Gastrocnemius medialis (tissue), 4 donors: ENCODE data around the gene RAI1. TPM values are rescaled to one million over a fixed set of nuclear protein-coding genes. Genes with fewer than 3 reads are reported as not detected.
"Not testable (repeated sequence)": the region's sequence is repeated elsewhere in the genome, so short reads cannot be mapped to it uniquely, and the experiment has no call there.

ENCODE experiments used
- ATAC-seq, 2 donors: fragments of 150-250 bp; one replicate each; pipeline ENCODE4 v1.9.1; 2016
- DNase-seq, 2 donors: peaks; one replicate each; pipeline ENCODE4 v3.0.0-alpha.2; 2019
- H3K27ac ChIP-seq, 4 donors: fragments of 200-600 bp; sonication (generic); 1 replicate in 1 of 4; 2 replicates in 3 of 4; pipeline ENCODE4 v1.5.1; 2016 to 2018; ENCODE audit warnings: mild to moderate bottlenecking in 2 of 4, moderate library complexity in 1 of 4
- H3K27me3 ChIP-seq, 3 donors: fragments of 200-600 bp; sonication (generic) in 2 of 3; 1 replicate in 1 of 3; 2 replicates in 2 of 3; pipeline versions ENCODE4 v1.5.1 to v1.6.0; 2016 to 2019; ENCODE audit warnings: mild to moderate bottlenecking in 1 of 3, moderate library complexity in 1 of 3
- H3K36me3 ChIP-seq, 2 donors: fragments of 200-600 bp; sonication (generic) in 1 of 2; one replicate each; pipeline ENCODE4 v1.5.1; 2017 to 2018
- H3K4me1 ChIP-seq, 2 donors: fragments of 200-600 bp; sonication (generic) in 1 of 2; one replicate each; pipeline ENCODE4 v1.5.1; 2016 to 2017; ENCODE audit warnings: mild to moderate bottlenecking in 2 of 2
- H3K4me3 ChIP-seq, 4 donors: fragments of 200-600 bp; sonication (generic) in 3 of 4; 1 replicate in 1 of 4; 2 replicates in 3 of 4; pipeline ENCODE4 v1.5.1; 2016 to 2019; ENCODE audit warnings: mild to moderate bottlenecking in 2 of 4
- H3K9me3 ChIP-seq, 3 donors: fragments of 200-600 bp; sonication (generic) in 2 of 3; 1 replicate in 1 of 3; 2 replicates in 2 of 3; pipeline ENCODE4 v1.5.1; 2016 to 2019
- CTCF ChIP-seq, 5 experiments: fragments of 450-650 bp in 3 of 5; fragments of 200-600 bp in 2 of 5; sonication (generic) in 2 of 5; IDR thresholded peaks in 4 of 5; conservative IDR thresholded peaks in 1 of 5; 1 replicate in 4 of 5; 2 replicates in 1 of 5; pipeline ENCODE4 v1.5.1; 2016 to 2019; ENCODE audit warnings: antibody characterized with exemption in 5 of 5, mild to moderate bottlenecking in 3 of 5, moderate library complexity in 3 of 5
- POLR2A ChIP-seq, 2 donors: fragments of 450-650 bp; IDR thresholded peaks; one replicate each; pipeline ENCODE4 v1.6.1; 2017; ENCODE audit warnings: antibody characterized with exemption in 2 of 2, mild to moderate bottlenecking in 2 of 2, moderate library complexity in 2 of 2
- in situ Hi-C, 4 donors: fragments of 200-750 bp; cut with MboI; loops; one replicate each; pipeline versions ENCODE4 v1.15.0 to v1.8.0; 2017; ENCODE audit warnings: low sequenced_read_pairs in 4 of 4
- intact Hi-C: fragments of 100-400 bp; cut with DNase I; formaldehyde crosslinking; loops from one replicate; pipeline ENCODE4 v1.15.1; 2023; ENCODE audit warnings: low total_unique reads
- total RNA-seq, 4 donors: library from RNA; depleted of rRNA; stranded (reverse); fragments of >200 nt; gene quantifications; one replicate each; pipeline versions ENCODE4 v1.1.0 to v1.2.3, GENCODE V29; 2016

The RAI1 gene
- total RNA-seq, 4 donors from 2014 or later = 2.1 to 6.7 (median 4.3) TPM

- H3K4me3 ChIP-seq = no peak overlapping the region
- H3K9me3 ChIP-seq = no peaks in the 10 kb centered on the region
- intact Hi-C loops = no loop called here
- ATAC-seq = no peak
- no peak overlapping the region for H3K27ac ChIP-seq
- peaks cover 3 to 7% of the 10 kb centered on the region in 2 donors for H3K4me1 ChIP-seq
- in situ Hi-C loops = loop anchor here (10.0 to 25.0 kb wide), 5 partner anchors 111 to 358 kb away; partner anchors contain the start of genes ATPAF2 (in 4 of the 4) and GID4 (in 4 of the 4)
- no peak for DNase-seq
- TF ChIP-seq CTCF (IDR thresholded peaks at IDR 0.05 in 4 of 5, conservative IDR thresholded peaks at IDR 0.05 in 1 of 5) (no peak), POLR2A (IDR thresholded peaks at IDR 0.05) (no peak)
- H3K27me3 ChIP-seq = no peaks in the 10 kb centered on the region
- H3K36me3 ChIP-seq = no peaks in the 10 kb centered on the region
Observed at GRCh38 chr17:17676752-17677151, 4.5 kb upstream of the RAI1 start.

- ATAC-seq (no peak), DNase-seq (no peak)
- no peaks in the 10 kb centered on the region for H3K9me3 ChIP-seq
- H3K4me1 ChIP-seq = peaks cover 3 to 4% of the 10 kb centered on the region in 2 donors
- in situ Hi-C loops = loop anchor here (10.0 to 25.0 kb wide), 5 partner anchors 110 to 357 kb away; partner anchors contain the start of genes ATPAF2 (in 4 of the 4) and GID4 (in 4 of the 4)
- no peaks in the 10 kb centered on the region for H3K36me3 ChIP-seq
- intact Hi-C loops = no loop called here
- H3K4me3 ChIP-seq = no peak overlapping the region
- TF ChIP-seq POLR2A (IDR thresholded peaks at IDR 0.05) = no peak
- TF ChIP-seq CTCF (IDR thresholded peaks at IDR 0.05 in 4 of 5, conservative IDR thresholded peaks at IDR 0.05 in 1 of 5) = no peak
- no peak overlapping the region for H3K27ac ChIP-seq
- no peaks in the 10 kb centered on the region for H3K27me3 ChIP-seq
Observed at GRCh38 chr17:17677299-17678040, 3.8 kb upstream of the RAI1 start.

- H3K4me3 ChIP-seq, H3K27me3 ChIP-seq, H3K9me3 ChIP-seq, ATAC-seq, DNase-seq, H3K4me1 ChIP-seq, intact Hi-C loops, H3K27ac ChIP-seq, H3K36me3 ChIP-seq: not testable (repeated sequence)
- in situ Hi-C loops = loop anchor here (10.0 to 25.0 kb wide), 5 partner anchors 109 to 357 kb away; partner anchors contain the start of genes ATPAF2 (in 4 of the 4) and GID4 (in 4 of the 4)
Observed at GRCh38 chr17:17678063-17678699, 3.1 kb upstream of the RAI1 start.

- H3K27me3 ChIP-seq = no peaks in the 10 kb centered on the region
- H3K4me1 ChIP-seq = peaks cover 10 to 14% of the 10 kb centered on the region in 2 donors
- no peak for TF ChIP-seq POLR2A (IDR thresholded peaks at IDR 0.05)
- TF ChIP-seq CTCF (IDR thresholded peaks at IDR 0.05 in 4 of 5, conservative IDR thresholded peaks at IDR 0.05 in 1 of 5) = no peak
- no peaks in the 10 kb centered on the region for H3K36me3 ChIP-seq
- ATAC-seq (no peak), DNase-seq (no peak)
- in situ Hi-C loops = loop anchor here (10.0 to 25.0 kb wide), 5 partner anchors 108 to 356 kb away; partner anchors contain the start of genes ATPAF2 (in 4 of the 4) and GID4 (in 4 of the 4)
- intact Hi-C loops = no loop called here
- no peaks in the 10 kb centered on the region for H3K9me3 ChIP-seq
- H3K27ac ChIP-seq = no peak overlapping the region
- H3K4me3 ChIP-seq = no peak overlapping the region
Observed at GRCh38 chr17:17679243-17679642, 2.0 kb upstream of the RAI1 start.

GRCh38 chr17:17679748-17680147 is 1.5 kb upstream of the RAI1 start:
- H3K9me3 ChIP-seq = no peaks in the 10 kb centered on the region
- H3K27me3 ChIP-seq = no peaks in the 10 kb centered on the region
- in situ Hi-C loops (loop anchor here (10.0 to 25.0 kb wide), 5 partner anchors 108 to 355 kb away; partner anchors contain the start of genes ATPAF2 (in 4 of the 4) and GID4 (in 4 of the 4)), intact Hi-C loops (loop anchor here (2.0 kb wide), 3 partner anchors 103 to 353 kb away; no protein-coding TSS in a partner anchor)
- no peaks in the 10 kb centered on the region for H3K36me3 ChIP-seq
- ATAC-seq (no peak), DNase-seq (no peak)
- no peak overlapping the region for H3K27ac ChIP-seq
- TF ChIP-seq CTCF (IDR thresholded peaks at IDR 0.05 in 4 of 5, conservative IDR thresholded peaks at IDR 0.05 in 1 of 5) (no peak), POLR2A (IDR thresholded peaks at IDR 0.05) (no peak)
- H3K4me1 ChIP-seq = peaks cover 10 to 14% of the 10 kb centered on the region in 2 donors
- H3K4me3 ChIP-seq = no peak overlapping the region
